HG03469 (cell line): ENCODE measurements around the gene DPP6.

Source experiments
- ATAC-seq: cut with Tn5 transposase; IDR thresholded peaks from one replicate; pipeline ENCODE4 v1.9.1; 2021; ENCODE audit warnings: mild to moderate bottlenecking, moderate library complexity, moderate number of reproducible peaks; ENCODE audit not compliant: unreplicated experiment

The DPP6 gene

GRCh38 chr7:154578336-154578735 lies 526.1 kb downstream of the DPP6 start:
- ATAC-seq = no peak

GRCh38 chr7:154579711-154580110 lies 527.5 kb downstream of the DPP6 start:
- no peak for ATAC-seq

- no peak for ATAC-seq
These were observed 529.2 kb downstream of the DPP6 start for GRCh38 chr7:154581251-154581890.

DNA sequence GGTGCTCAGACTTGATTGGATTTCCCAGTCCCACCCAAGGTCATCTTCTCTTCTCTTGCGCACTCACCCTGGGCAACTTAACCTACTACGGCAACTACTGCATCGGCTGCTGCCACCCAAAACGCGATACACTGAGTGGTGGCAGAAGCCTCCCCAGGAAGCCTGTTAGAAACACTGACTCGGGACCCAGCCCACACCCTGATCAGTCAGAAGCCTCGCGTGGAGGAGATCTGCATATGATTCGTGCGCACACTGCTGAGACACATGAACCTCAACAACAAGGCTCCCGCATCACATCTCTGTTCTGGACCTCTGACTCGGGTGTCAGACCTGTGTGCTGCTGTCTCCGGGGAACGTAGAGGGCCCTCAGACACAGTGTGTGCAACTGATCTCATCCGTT lies 531.3 kb downstream of the DPP6 start:
- no peak for ATAC-seq

DNA sequence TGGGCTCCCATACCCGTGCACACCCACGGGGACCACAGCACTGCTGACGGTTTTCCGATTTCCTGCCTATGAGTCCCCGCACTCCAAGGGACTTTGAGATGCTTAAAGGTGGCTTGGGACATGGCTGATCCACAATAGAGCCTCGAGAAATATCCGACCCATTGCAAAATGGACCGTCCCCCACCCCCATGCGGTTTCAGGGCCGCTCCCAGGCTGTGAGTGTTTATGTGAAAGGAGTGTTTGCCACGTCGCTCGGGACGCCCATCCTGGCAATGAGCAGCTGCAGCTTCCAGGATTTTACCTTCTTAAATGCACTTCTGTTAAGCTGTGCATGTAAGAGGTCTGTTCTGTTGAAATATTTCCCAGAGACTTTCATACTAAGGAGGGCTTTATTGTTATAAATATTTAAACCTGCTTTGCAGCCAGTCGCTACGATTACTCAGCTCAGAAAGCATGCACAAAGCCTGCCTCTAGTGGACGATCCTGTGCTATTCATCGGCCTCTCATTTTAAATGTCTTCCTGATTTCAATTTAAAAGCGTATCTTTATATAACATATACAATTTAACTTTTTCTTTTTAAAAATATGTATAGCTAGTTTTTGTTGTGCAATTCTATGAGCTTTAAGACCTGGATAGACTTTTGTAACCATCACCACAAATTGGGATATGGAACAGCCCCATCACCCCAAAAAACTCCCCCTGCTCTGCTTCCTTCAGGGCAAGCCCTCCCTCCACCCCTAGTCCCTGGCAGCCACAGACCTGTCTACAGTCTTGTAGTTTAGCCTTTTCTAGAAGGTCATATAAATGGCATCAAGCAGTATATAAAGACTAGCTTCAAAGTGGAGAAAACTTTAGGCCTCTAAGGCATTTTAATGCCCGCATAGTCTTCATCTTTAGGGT lies 532.4 kb downstream of the DPP6 start:
- ATAC-seq = no peak

DNA sequence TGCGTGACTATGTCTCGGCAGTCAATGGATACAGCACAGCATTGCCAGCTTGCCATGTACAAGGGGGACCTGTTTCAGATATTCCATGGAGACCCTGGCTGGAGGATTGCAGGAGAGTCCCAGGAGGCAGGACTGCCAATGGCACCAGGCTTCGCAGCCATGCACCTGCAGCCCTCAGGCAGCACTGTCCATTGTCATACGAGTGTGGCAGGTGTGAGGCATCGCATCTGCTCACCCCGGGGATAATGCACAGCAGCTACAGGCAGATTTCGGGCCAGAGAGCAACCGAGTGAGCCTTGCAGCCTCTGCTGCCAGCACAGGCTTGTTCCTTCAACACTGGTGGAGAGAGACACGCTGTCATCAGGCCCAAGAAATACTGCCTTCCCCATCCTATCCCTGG lies 535.6 kb downstream of the DPP6 start:
- ATAC-seq = no peak

GRCh38 chr7:154591544-154591943 lies 539.3 kb downstream of the DPP6 start:
- no peak for ATAC-seq

DNA sequence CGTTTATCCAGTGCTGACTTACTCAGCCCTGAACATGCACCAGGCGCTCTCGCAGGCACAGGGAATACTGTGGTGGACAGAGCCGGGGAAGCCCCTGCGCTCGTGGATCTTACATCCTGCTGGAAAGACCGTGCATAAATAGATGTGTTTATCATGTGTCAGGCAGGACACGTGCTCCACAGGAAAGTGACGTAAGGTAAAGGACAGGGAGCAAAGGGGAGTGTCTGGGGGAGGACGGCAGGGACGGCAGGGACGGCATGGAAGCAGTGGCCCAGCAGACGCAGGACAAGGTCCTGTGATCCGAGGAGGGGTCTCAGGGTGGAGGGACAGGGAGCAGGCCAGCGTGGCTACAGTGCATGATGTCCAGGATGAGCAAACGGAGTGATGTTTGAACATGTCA lies 540.2 kb downstream of the DPP6 start:
- ATAC-seq = no peak

GRCh38 chr7:154598396-154598795 lies 546.2 kb downstream of the DPP6 start:
- ATAC-seq = no peak

GRCh38 chr7:154598864-154599263 lies 546.7 kb downstream of the DPP6 start:
- no peak for ATAC-seq

- ATAC-seq = no peak
These were observed 558.7 kb downstream of the DPP6 start for GRCh38 chr7:154610903-154611302.

- ATAC-seq = no peak
These were observed 561.6 kb downstream of the DPP6 start for GRCh38 chr7:154613811-154614210.

DNA sequence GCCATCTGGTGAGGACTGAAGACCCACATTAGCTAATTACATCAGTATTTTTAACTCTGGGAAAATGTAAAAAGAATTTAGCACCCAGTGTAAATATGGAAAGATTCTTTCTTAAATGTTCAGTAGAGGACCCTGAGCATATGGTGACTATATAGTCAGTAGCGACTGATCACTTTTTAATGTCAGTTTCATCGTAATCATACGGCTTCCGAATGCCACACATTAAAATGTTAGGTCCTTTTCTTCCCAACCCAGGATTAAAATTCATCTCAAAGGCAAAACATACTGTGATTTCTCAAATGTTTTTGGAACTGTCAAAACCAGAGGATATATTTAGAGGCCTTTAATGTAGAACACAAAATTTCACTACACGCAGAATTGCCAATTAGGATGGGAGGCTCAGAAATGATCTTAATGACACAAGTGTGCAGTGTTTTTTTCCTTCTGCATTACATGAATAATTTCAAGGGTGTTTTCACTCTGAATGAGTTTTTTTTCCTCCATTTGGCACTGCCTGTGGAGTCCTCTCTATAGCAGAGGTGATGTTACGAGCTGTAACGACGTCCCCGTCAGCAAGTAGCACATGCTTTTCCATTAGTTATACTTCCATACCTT lies 568.0 kb downstream of the DPP6 start:
- ATAC-seq = no peak

DNA sequence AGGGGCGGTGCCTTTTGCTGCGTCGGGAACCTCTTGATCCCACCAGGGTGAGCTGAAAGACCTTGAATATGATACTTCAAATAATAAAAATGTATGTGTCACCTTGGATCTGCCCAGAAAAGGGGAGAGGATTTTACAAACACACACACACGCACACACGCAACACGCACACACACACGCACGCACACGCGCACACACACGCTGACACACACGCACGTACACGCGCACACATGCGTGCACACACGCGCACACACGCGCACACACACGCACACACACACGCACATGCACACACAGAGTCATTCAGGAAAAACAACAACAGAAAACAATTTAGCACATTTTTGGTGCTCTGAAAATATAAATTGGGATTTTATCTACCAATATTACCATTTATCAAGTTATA lies 571.2 kb downstream of the DPP6 start:
- no peak for ATAC-seq

DNA sequence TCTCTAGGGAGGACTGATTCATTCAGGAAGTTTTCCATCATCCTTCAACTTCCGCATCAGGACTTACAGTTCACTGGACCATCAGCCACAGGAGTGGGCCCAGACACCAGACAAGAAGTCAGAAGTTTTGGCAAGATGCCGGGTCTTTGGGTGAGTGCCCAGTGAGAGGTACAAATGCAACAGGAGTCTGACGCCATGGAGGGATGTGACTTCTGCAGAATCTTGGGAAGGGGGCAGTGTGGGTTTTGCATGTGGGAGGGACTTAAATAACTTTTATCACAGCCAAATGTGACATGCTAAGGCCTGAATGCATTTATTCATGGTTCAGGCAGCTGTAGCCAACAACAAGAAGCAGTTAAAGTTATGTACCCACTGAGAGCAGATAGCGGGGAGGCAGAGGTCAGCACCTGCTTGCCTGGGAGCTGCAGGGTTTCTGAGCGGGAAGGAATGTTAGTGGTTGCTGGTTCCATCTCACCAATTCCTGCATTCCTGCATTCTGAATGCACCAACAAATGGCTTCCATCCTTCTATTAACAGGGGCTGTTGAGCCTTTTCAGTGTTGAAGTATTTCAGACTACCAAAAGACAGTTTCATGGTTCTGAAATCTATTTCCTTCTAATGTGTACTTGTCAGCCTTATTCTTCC lies 575.6 kb downstream of the DPP6 start:
- no peak for ATAC-seq

DNA sequence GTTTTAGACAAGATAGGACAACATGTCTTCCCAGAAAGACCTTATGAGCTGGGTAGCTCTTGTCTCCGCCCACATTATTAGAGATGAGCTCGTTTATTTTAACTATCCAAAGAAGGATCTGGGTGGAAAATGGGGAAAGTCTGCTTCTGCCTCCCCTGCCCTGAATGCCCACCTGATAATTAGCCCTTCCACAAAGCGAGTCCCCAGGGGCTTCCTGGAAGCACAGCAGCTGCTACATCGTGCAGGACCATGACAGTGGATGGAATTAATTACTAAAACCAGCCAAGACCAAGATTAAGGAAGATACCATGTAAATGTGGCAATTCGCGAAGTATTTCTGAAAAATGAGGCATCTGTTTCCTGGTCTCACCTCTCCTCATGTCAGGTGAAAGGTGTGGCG lies 576.4 kb downstream of the DPP6 start:
- ATAC-seq = no peak

GRCh38 chr7:154631162-154631561 lies 579.0 kb downstream of the DPP6 start:
- ATAC-seq = no peak

- ATAC-seq = no peak
These were observed 581.4 kb downstream of the DPP6 start for GRCh38 chr7:154633641-154634040.

DNA sequence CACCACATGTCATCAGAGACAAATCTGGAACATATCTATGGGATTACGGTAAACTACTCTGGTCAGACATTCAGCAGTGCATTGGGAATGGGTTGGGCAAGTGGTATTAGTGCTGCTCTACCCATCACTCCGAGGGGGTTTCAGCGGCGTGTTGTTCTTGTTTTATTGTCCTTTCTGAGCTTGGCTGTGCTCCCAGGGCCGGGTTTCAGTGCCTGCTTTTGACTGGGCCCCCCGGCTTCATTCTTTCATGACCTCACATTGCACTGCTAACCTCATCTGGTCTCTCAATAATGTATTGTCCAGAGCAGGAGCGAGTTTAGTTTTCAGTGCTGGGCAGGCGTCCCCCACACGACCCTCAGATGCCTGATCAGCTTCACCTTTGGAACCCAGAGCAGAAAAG lies 586.1 kb downstream of the DPP6 start:
- no peak for ATAC-seq

GRCh38 chr7:154640266-154640865 lies 588.2 kb downstream of the DPP6 start:
- no peak for ATAC-seq

DNA sequence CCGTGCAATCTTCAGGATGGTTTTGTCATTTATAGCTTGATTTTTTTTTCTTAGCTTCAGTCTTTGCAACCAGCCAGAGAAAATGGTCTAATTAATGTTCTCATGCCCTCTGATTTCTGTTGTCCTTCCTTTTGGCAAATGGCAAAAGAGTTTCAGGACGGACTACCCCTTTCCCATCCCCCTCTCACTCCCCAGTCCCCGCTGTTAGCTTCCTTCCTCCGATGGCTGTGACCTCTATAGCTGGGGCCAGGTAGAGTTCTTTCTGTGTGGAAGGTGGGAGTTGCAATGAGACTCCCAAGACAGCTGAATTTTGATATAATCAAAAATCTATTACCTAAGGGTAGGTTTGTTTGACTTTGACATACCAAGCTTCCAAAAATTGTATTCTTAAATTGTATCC lies 588.7 kb downstream of the DPP6 start:
- ATAC-seq = no peak
